CD14-positive monocyte (primary cell): Measurements from ENCODE around the gene KLLN. TPM values are rescaled to one million over a fixed set of nuclear protein-coding genes. Genes with fewer than 3 reads are reported as not detected.

Experiments used
- DNase-seq, 3 donors: peaks; one replicate each; pipeline ENCODE4 v3.0.0-alpha.2; 2011 to 2022
- H2AFZ ChIP-seq: 2 replicates; pipeline ENCODE4 v1.6.0; 2012; ENCODE audit warnings: mild to moderate bottlenecking, low read depth, low read length, inconsistent platforms; ENCODE audit not compliant: insufficient read depth, poor library complexity, severe bottlenecking
- H3K27ac ChIP-seq, 2 donors: 1 replicate in 1 of 2; 2 replicates in 1 of 2; pipeline ENCODE4 v1.5.1; 2012 to 2013; ENCODE audit warnings: low read length in 2 of 2, control low read depth in 1 of 2, inconsistent platforms in 1 of 2, low read depth in 1 of 2, mild to moderate bottlenecking in 1 of 2
- H3K27me3 ChIP-seq, 2 donors: one replicate each; pipeline versions ENCODE4 v1.6.0 to v1.6.1; 2011 to 2013; ENCODE audit warnings: low read length in 2 of 2; ENCODE audit not compliant: control insufficient read depth in 2 of 2, insufficient read depth in 2 of 2
- H3K36me3 ChIP-seq, 2 donors: replicated peaks in 1 of 2; 1 replicate in 1 of 2; 2 replicates in 1 of 2; pipeline versions ENCODE4 v1.5.1 to v1.6.1; 2012 to 2013; ENCODE audit warnings: low read length in 2 of 2, control low read depth in 1 of 2, inconsistent platforms in 1 of 2, mild to moderate bottlenecking in 1 of 2; ENCODE audit not compliant: insufficient read depth in 2 of 2, control insufficient read depth in 1 of 2
- H3K4me1 ChIP-seq, 2 donors: 1 replicate in 1 of 2; 2 replicates in 1 of 2; pipeline versions ENCODE4 v1.5.1 to v1.6.1; 2012 to 2013; ENCODE audit warnings: low read length in 2 of 2, control low read depth in 1 of 2, inconsistent platforms in 1 of 2, mild to moderate bottlenecking in 1 of 2, moderate library complexity in 1 of 2; ENCODE audit not compliant: insufficient read depth in 2 of 2, control insufficient read depth in 1 of 2
- H3K4me2 ChIP-seq: replicated peaks from 2 replicates; pipeline ENCODE3; 2012; ENCODE audit warnings: low read length, moderate library complexity, mild to moderate bottlenecking; ENCODE audit not compliant: poor library complexity, severe bottlenecking; ENCODE audit errors: extremely low read depth
- H3K4me3 ChIP-seq, 3 experiments: fragments of 200-600 bp in 1 of 3; sonication (generic) in 1 of 3; replicated peaks in 1 of 3; 1 replicate in 2 of 3; 2 replicates in 1 of 3; pipeline ENCODE4 v1.5.1; 2011 to 2013; ENCODE audit warnings: low read length in 3 of 3, mild to moderate bottlenecking in 3 of 3, control low read depth in 2 of 3, low read depth in 2 of 3, inconsistent platforms in 1 of 3, moderate library complexity in 1 of 3
- H3K79me2 ChIP-seq: 2 replicates; pipeline ENCODE4 v1.6.0; 2012; ENCODE audit warnings: mild to moderate bottlenecking, control low read depth, inconsistent platforms, low read length, moderate library complexity; ENCODE audit not compliant: insufficient read depth
- H3K9ac ChIP-seq: 2 replicates; pipeline ENCODE4 v1.6.0; 2017; ENCODE audit warnings: low read length, mild to moderate bottlenecking; ENCODE audit not compliant: insufficient read depth, poor library complexity, severe bottlenecking
- H3K9me3 ChIP-seq, 2 donors: replicated peaks in 1 of 2; 1 replicate in 1 of 2; 2 replicates in 1 of 2; pipeline versions ENCODE4 v1.5.1 to v1.6.1; 2012 to 2013; ENCODE audit warnings: low read length in 2 of 2, control low read depth in 1 of 2; ENCODE audit not compliant: control insufficient read depth in 1 of 2, insufficient read depth in 1 of 2
- H4K20me1 ChIP-seq: 2 replicates; pipeline ENCODE4 v1.6.0; 2012; ENCODE audit warnings: mild to moderate bottlenecking, low read length, control low read depth, moderate library complexity; ENCODE audit not compliant: insufficient read depth
- H3K27ac Mint-ChIP-seq, 7 donors: one replicate each; pipeline ENCODE4 v1.8.0; 2020; ENCODE audit warnings: mild to moderate bottlenecking in 7 of 7, mixed read lengths in 7 of 7, moderate library complexity in 6 of 7, inconsistent platforms in 2 of 7
- H3K27me3 Mint-ChIP-seq, 3 donors: one replicate each; pipeline ENCODE4 v1.8.0; 2021 to 2022; ENCODE audit warnings: low read depth in 3 of 3, mild to moderate bottlenecking in 3 of 3, mixed read lengths in 3 of 3, moderate library complexity in 3 of 3, inconsistent platforms in 1 of 3
- H3K36me3 Mint-ChIP-seq, 2 donors: one replicate each; pipeline ENCODE4 v1.8.0; 2020; ENCODE audit warnings: mixed read lengths in 2 of 2, inconsistent platforms in 1 of 2, mild to moderate bottlenecking in 1 of 2
- H3K4me1 Mint-ChIP-seq: one replicate; pipeline ENCODE4 v1.8.0; 2020; ENCODE audit warnings: mild to moderate bottlenecking, mixed read lengths
- H3K4me3 Mint-ChIP-seq, 2 donors: one replicate each; pipeline ENCODE4 v1.8.0; 2020; ENCODE audit warnings: mild to moderate bottlenecking in 2 of 2, mixed read lengths in 2 of 2, moderate library complexity in 1 of 2
- H3K9me3 Mint-ChIP-seq, 7 donors: one replicate each; pipeline ENCODE4 v1.8.0; 2020 to 2022; ENCODE audit warnings: mixed read lengths in 7 of 7, mild to moderate bottlenecking in 6 of 7, moderate library complexity in 6 of 7, inconsistent platforms in 2 of 7
- CTCF ChIP-seq: fragments of 200-600 bp; IDR thresholded peaks from one replicate; pipeline ENCODE4 v1.8.0; 2022; ENCODE audit warnings: antibody characterized with exemption, mild to moderate bottlenecking
- WGBS: methylation state at CpG from one replicate; pipeline ENCODE4 v1.1.5; 2013; ENCODE audit warnings: missing lambda C conversion rate; ENCODE audit not compliant: insufficient coverage; 5-methylcytosine and 5-hydroxymethylcytosine counted together
- intact Hi-C, 2 donors: fragments of 100-400 bp; cut with micrococcal nuclease; formaldehyde crosslinking; loops; one replicate each; pipeline versions ENCODE4 v1.15.0 to v1.15.1; 2023
- polyA plus RNA-seq, 3 donors: library from polyadenylated mRNA; depleted of rRNA in 1 of 3; unstranded in 2 of 3; stranded (reverse) in 1 of 3; fragments of 300-500 nt in 2 of 3; fragments of >200 nt in 1 of 3; fragmentation: Illumina TruSeq in 2 of 3; gene quantifications; 1 replicate in 2 of 3; 2 replicates in 1 of 3; pipeline ENCODE4 v1.2.3, GENCODE V29; 2012 to 2021

Gene KLLN
- polyA plus RNA-seq, 3 donors, result 0.11 to 0.23 (median 0.12) TPM

- H3K79me2 ChIP-seq, result no peaks in the 10 kb centered on the region
- no peaks in the 10 kb centered on the region for H3K36me3 Mint-ChIP-seq
- H3K4me1 ChIP-seq, result no peaks in the 10 kb centered on the region
- H3K4me3 ChIP-seq, result no peak overlapping the region
- no peak overlapping the region for H3K9ac ChIP-seq
- peak in 1 of 3 donors; percentile 29 for DNase-seq
- H3K4me2 ChIP-seq, result no peak overlapping the region
- H3K9me3 ChIP-seq, result no peaks in the 10 kb centered on the region
- H3K27me3 Mint-ChIP-seq, result peaks cover 0 to 1% (median 0%) of the 10 kb centered on the region in 3 donors
- H3K27ac ChIP-seq, result no peak overlapping the region
- peaks cover 4% of the 10 kb centered on the region for H3K4me1 Mint-ChIP-seq
- no peak overlapping the region for H2AFZ ChIP-seq
- intact Hi-C loops, result no loop called here
- no peak overlapping the region for H3K4me3 Mint-ChIP-seq
- no peaks in the 10 kb centered on the region for H3K36me3 ChIP-seq
- WGBS, result no CpG with 5 or more reads among the region's 1 CpG
- no peaks in the 10 kb centered on the region for H3K9me3 Mint-ChIP-seq
- H3K27me3 ChIP-seq, result no peaks in the 10 kb centered on the region
- no peak overlapping the region for H3K27ac Mint-ChIP-seq
- no peak for TF ChIP-seq CTCF
- no peaks in the 10 kb centered on the region for H4K20me1 ChIP-seq
Measured at GRCh38 chr10:87844837-87845623, 18.3 kb downstream of the KLLN start.

- Mint-ChIP-seq H3K9me3 (no peaks in the 10 kb centered on the region), H3K4me1 (peaks cover 4% of the 10 kb centered on the region), H3K36me3 (no peaks in the 10 kb centered on the region), H3K27me3 (peaks cover 0 to 1% (median 0%) of the 10 kb centered on the region in 3 donors), H3K4me3 (no peak overlapping the region), H3K27ac (no peak overlapping the region)
- TF ChIP-seq CTCF, result no peak
- H3K4me3 ChIP-seq, result no peak overlapping the region
- H3K4me2 ChIP-seq, result no peak overlapping the region
- H4K20me1 ChIP-seq, result no peaks in the 10 kb centered on the region
- intact Hi-C loops, result no loop called here
- H2AFZ ChIP-seq, result no peak overlapping the region
- DNase-seq, result no peak
- no peak overlapping the region for H3K9ac ChIP-seq
- H3K36me3 ChIP-seq, result no peaks in the 10 kb centered on the region
- H3K4me1 ChIP-seq, result no peaks in the 10 kb centered on the region
- WGBS, result 100% methylated on average over 3 of the region's 4 CpGs
- no peaks in the 10 kb centered on the region for H3K79me2 ChIP-seq
- no peaks in the 10 kb centered on the region for H3K27me3 ChIP-seq
- no peak overlapping the region for H3K27ac ChIP-seq
- no peaks in the 10 kb centered on the region for H3K9me3 ChIP-seq
Measured at GRCh38 chr10:87843714-87844113, 19.6 kb downstream of the KLLN start.
